Prostate gland (tissue), 2 donors: Measurements from ENCODE around the gene PLCB2.

Experiments
- POLR2A ChIP-seq: fragments of 450-650 bp; IDR thresholded peaks from one replicate; pipeline ENCODE4 v1.6.1; 2016; ENCODE audit warnings: antibody characterized with exemption, mild to moderate bottlenecking
- TF ChIP-seq, protein P1 (sequence below), 4 experiments: fragments of 200-600 bp in 2 of 4; fragments of 450-650 bp in 2 of 4; sonication (generic) in 2 of 4; IDR thresholded peaks; 1 replicate in 3 of 4; 2 replicates in 1 of 4; pipeline ENCODE4 v1.5.1; 2016 to 2019; ENCODE audit warnings: antibody characterized with exemption in 4 of 4, mild to moderate bottlenecking in 2 of 4, moderate library complexity in 2 of 4

DNA sequence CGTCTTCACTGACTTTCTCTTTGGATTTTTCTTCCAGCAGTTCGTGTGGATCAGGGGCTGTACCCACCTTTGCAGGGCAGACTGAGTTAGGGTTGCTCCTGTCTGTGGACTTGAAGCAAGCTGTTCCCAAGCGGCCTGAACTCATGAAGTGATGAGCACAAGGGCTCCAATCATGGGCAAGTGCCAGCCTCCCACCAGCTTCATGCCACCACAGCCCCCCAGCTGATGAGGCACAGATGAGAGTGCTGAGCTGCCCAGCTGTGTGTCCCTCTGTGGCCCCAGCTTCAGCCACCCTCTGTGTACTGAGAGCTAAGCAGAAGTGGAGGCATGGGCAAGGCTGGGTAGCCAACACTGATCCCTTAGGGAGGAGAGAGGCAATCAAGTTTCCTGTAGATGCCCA, 3.3 kb upstream of the PLCB2 start:
- no peak for TF ChIP-seq POLR2A
- TF ChIP-seq, protein P1, sequence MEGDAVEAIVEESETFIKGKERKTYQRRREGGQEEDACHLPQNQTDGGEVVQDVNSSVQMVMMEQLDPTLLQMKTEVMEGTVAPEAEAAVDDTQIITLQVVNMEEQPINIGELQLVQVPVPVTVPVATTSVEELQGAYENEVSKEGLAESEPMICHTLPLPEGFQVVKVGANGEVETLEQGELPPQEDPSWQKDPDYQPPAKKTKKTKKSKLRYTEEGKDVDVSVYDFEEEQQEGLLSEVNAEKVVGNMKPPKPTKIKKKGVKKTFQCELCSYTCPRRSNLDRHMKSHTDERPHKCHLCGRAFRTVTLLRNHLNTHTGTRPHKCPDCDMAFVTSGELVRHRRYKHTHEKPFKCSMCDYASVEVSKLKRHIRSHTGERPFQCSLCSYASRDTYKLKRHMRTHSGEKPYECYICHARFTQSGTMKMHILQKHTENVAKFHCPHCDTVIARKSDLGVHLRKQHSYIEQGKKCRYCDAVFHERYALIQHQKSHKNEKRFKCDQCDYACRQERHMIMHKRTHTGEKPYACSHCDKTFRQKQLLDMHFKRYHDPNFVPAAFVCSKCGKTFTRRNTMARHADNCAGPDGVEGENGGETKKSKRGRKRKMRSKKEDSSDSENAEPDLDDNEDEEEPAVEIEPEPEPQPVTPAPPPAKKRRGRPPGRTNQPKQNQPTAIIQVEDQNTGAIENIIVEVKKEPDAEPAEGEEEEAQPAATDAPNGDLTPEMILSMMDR (IDR thresholded peaks at IDR 0.05): no peak
